ENCODE results near the gene MELTF. TPM values are rescaled to one million over a fixed set of nuclear protein-coding genes. Genes with fewer than 3 reads are reported as not detected.

The MELTF gene
- total RNA-seq, 1 donor from 2014 or later = 21.6 TPM

DNA sequence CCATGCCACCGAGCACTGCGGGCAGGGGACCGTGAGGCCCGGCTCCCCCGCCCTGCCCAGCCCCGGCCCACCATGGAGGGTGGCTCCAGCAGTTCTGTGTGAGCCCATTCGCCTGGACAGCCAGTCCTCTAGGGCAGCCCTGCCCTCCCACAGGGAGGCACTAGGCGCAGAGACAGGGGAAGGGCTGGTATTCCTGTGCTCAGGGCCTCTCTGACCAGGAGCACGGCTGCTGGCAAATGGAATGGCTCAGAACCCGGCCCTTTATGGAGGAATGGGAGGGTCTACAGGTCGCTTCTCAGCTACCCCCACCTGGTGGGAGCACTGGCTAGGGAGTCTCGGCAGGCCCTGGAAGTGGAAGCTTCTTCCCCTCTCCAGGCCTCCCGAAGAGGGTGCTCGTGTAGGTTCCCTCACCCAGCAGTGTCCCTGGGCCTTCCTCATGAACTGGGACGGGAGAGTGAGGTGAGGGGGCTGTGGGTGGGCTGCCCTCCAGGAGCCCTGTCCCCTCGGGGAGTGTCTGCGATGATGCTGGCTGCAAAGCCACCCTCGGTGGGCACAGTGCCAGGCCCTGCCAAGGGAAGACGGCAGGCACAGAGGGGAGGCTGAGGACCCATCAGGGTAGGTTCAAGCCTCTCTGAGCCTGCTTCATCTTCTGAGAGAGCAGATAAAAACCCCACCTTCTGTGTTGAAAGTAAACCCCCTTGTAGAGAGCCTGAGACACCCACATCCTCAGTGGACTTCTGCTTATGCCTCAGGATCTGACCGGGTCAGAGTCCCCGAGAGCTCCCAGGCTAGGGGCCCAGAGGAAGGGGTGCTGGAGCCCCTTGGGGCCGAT, 1.5 kb downstream of the MELTF start:
- no peaks in the 10 kb centered on the region for H3K9me3 ChIP-seq
- H3K4me3 ChIP-seq = peak overlapping the region; percentile 47 to 71
- H3K36me3 ChIP-seq = no peaks in the 10 kb centered on the region
- H3K27me3 ChIP-seq = peaks cover 5% of the 10 kb centered on the region
- no peak for DNase-seq (ENCODE audit: low spot score in 2 of 2)
- H3K4me1 ChIP-seq = peaks cover 8 to 21% of the 10 kb centered on the region in 2 donors
- no peak overlapping the region for H3K27ac ChIP-seq
- intact Hi-C loops (cut with DNase I) = loop anchor here (2.0 kb wide), 1 partner anchor 25 kb away; no protein-coding TSS in a partner anchor
- TF ChIP-seq, protein P1, sequence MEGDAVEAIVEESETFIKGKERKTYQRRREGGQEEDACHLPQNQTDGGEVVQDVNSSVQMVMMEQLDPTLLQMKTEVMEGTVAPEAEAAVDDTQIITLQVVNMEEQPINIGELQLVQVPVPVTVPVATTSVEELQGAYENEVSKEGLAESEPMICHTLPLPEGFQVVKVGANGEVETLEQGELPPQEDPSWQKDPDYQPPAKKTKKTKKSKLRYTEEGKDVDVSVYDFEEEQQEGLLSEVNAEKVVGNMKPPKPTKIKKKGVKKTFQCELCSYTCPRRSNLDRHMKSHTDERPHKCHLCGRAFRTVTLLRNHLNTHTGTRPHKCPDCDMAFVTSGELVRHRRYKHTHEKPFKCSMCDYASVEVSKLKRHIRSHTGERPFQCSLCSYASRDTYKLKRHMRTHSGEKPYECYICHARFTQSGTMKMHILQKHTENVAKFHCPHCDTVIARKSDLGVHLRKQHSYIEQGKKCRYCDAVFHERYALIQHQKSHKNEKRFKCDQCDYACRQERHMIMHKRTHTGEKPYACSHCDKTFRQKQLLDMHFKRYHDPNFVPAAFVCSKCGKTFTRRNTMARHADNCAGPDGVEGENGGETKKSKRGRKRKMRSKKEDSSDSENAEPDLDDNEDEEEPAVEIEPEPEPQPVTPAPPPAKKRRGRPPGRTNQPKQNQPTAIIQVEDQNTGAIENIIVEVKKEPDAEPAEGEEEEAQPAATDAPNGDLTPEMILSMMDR (IDR thresholded peaks at IDR 0.05) = no peak

DNA sequence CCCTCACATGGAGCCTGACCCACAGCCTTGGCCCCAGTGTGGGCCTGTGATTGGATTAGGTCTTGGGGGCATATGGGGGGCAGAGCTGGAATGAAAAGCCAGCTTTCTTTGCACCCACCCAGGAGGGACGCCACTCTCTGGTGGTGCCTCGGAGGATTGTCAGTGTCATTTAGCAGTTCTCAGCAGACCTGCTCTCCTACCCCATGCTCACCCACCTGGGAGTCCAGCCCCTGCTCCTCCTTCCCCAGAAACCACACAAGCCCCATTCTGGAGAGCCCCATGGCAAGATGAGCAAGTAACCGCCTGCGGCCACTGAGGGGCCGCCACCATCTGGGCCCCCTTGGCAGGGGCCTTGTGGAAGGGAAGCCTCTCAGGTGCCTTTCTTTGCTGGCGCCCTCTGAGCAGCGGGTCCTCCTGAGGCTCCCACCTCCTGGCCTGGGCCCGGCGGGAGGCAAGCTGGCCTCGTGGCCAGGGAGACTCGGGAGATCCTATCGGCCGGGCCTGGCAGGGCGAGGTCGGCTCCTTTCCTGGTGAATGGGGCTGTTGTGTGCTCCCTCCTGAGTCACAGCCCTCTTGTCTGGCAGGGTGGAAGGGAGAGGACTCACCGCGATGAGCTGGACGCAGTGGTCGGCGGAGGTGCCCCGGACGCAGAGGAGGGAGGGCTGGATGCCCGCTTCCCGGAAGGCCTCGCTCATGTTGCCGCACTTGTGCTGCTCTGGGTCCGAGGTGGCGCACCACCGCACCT, 2.3 kb downstream of the MELTF start:
- Histone ChIP-seq H3K36me3 (no peaks in the 10 kb centered on the region), H3K27ac (no peak overlapping the region), H3K9me3 (no peaks in the 10 kb centered on the region), H3K4me1 (peaks cover 8 to 21% of the 10 kb centered on the region in 2 donors), H3K4me3 (no peak overlapping the region), H3K27me3 (peaks cover 5% of the 10 kb centered on the region)
- TF ChIP-seq, protein P1 (IDR thresholded peaks at IDR 0.05) = no peak
- intact Hi-C loops (cut with DNase I) = no loop called here
- no peak for DNase-seq (ENCODE audit: low spot score in 2 of 2)

DNA sequence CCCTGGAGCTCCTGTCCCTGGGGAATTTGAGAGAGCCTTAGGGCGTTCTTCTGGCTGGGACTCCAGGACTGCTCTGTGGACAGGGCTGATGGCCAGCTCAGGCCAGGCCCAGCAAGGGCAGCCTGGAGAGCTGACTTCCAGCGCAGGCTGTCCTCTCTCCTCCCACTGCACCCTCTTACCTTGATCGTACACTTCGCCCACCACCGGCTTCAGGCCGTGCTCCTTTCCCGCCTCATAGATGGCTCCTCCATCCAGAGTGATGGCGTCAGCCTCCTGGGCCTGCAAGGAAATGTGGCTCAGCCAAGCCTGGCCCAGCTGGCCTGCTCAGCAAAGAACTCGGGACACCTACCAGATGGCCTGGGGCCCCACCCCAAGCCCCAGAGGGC, 3.1 kb downstream of the MELTF start:
- peaks cover 8 to 15% of the 10 kb centered on the region in 2 donors for H3K4me1 ChIP-seq
- H3K9me3 ChIP-seq = no peaks in the 10 kb centered on the region
- H3K4me3 ChIP-seq = no peak overlapping the region
- no peak for DNase-seq (ENCODE audit: low spot score in 2 of 2)
- H3K27ac ChIP-seq = no peak overlapping the region
- TF ChIP-seq, protein P1 (IDR thresholded peaks at IDR 0.05) = no peak
- H3K27me3 ChIP-seq = peaks cover 5% of the 10 kb centered on the region
- H3K36me3 ChIP-seq = no peaks in the 10 kb centered on the region
- intact Hi-C loops (cut with DNase I) = no loop called here

DNA sequence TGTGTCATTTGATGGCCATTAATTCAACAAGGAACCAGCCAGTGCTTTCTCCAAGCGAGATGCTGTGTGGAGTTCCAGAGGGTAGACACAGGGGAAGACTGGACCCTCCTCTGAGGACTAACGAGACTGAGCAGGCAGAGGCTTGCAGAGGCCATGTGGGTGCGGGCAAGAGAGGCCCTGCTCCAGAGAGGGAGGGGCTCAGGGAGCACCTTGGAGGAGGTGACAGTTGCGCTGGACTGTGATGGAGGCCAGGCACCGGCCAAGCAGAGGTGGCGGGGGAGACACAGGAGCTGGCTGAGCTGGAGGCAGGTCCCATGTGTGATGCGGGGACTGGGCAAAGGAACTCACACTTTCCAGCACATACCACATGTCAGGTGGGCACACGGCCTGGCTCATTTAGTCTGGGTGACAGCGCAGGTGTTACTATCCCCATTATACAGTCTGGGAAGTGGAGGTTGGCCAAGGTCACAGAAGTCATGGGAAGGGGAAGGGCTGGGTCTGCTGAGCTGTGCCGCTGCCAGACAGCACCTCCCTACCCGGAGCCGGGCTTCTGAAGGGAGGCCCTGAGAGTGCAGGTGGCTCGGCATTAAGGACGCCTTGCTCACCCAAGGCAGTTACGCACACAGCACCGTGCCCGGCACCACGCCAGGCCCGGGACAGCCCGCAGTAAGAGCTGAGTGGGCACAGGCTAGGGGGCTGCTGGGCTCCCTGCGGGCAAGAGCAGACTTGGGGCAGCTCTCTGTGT, 3.7 kb downstream of the MELTF start:
- no peak for DNase-seq (ENCODE audit: low spot score in 2 of 2)
- no peaks in the 10 kb centered on the region for H3K9me3 ChIP-seq
- H3K27me3 ChIP-seq = peaks cover 5% of the 10 kb centered on the region
- no peaks in the 10 kb centered on the region for H3K36me3 ChIP-seq
- H3K4me1 ChIP-seq = peaks cover 8 to 11% of the 10 kb centered on the region in 2 donors
- no peak overlapping the region for H3K27ac ChIP-seq
- intact Hi-C loops (cut with DNase I) = no loop called here
- TF ChIP-seq, protein P1 (IDR thresholded peaks at IDR 0.05) = no peak
- no peak overlapping the region for H3K4me3 ChIP-seq

DNA sequence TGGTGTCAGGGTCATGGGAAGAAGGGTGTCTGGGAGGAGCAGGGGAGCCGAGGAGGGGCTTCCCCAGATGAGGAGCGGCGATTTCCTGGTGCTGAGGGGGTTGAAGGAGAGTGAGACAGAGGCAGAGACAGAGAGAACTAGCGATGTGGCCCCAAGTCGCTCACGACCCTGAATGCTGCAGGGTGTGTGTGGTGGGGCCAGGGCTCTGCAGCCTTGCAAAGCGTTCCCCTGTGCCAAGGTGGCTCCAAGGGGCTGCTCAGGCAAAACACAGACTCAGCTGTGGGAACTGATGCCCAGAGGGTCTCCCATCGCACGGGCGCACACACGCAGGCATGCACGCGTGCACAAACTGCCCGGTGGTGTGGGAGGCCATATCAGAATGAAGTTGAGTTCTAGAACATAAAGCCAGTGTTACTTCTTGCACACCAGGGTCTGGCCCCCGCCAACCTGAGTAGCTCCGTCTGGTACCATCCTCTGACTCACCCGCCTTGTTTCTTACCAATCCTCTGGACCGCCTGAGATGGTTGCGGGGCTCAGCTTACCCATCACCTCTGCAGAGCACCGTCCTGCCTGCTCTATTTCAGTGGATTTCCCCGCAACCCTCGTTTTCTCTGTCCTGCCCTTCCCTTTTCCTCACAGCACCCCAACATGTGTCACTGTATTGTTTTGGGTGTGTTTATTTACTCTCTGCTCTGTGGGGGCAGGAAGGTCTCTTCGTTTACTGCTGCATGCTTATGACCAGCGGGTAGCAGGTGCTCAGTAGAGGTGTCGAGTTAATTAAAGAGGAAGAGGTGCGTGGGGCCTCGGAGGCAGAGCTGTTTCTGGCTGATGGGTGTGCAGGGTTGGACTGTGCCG, 4.5 kb downstream of the MELTF start:
- TF ChIP-seq, protein P1 (IDR thresholded peaks at IDR 0.05) = no peak
- intact Hi-C loops (cut with DNase I) = no loop called here
- H3K4me3 ChIP-seq = no peak overlapping the region
- no peaks in the 10 kb centered on the region for H3K36me3 ChIP-seq
- H3K9me3 ChIP-seq = no peaks in the 10 kb centered on the region
- DNase-seq (ENCODE audit: low spot score in 2 of 2) = no peak
- H3K27me3 ChIP-seq = peaks cover 5% of the 10 kb centered on the region
- H3K4me1 ChIP-seq = peaks cover 8 to 11% of the 10 kb centered on the region in 2 donors
- H3K27ac ChIP-seq = no peak overlapping the region

Data from ascending aorta (tissue), 2 donors.